Left lung (tissue), 14 donors: ENCODE measurements around the gene TRPT1. TPM values are rescaled to one million over a fixed set of nuclear protein-coding genes. Genes with fewer than 3 reads are reported as not detected.

Source experiments
- ATAC-seq: fragments of 200-7000 bp; cut with Tn5 transposase; one replicate; pipeline ENCODE4 v1.9.1; 2020; ENCODE audit warnings: moderate library complexity
- DNase-seq, 4 donors: peaks; one replicate each; pipeline ENCODE4 v3.0.0-alpha.2; 2013 to 2020
- H3K27ac ChIP-seq, 2 donors: fragments of 200-600 bp; sonication (generic) in 1 of 2; one replicate each; pipeline versions ENCODE4 v1.5.0 to v1.8.0; 2020 to 2021
- H3K27me3 ChIP-seq, 2 donors: fragments of 200-600 bp; sonication (generic) in 1 of 2; one replicate each; pipeline versions ENCODE4 v1.5.0 to v1.8.0; 2020 to 2021
- H3K36me3 ChIP-seq, 2 donors: fragments of 200-600 bp; sonication (generic) in 1 of 2; one replicate each; pipeline versions ENCODE4 v1.5.0 to v1.8.0; 2020 to 2021
- H3K4me1 ChIP-seq, 2 donors: fragments of 200-600 bp; one replicate each; pipeline ENCODE4 v1.8.0; 2021
- H3K4me3 ChIP-seq, 2 donors: fragments of 200-600 bp; sonication (generic) in 1 of 2; one replicate each; pipeline versions ENCODE4 v1.5.0 to v1.8.0; 2020 to 2021; ENCODE audit warnings: mild to moderate bottlenecking in 1 of 2
- H3K9me3 ChIP-seq, 2 donors: fragments of 200-600 bp; sonication (generic) in 1 of 2; one replicate each; pipeline versions ENCODE4 v1.5.0 to v1.8.0; 2020 to 2021
- CTCF ChIP-seq, 2 donors: fragments of 200-600 bp; sonication (generic) in 1 of 2; IDR thresholded peaks; one replicate each; pipeline versions ENCODE4 v1.5.0 to v1.8.0; 2021; ENCODE audit warnings: antibody characterized with exemption in 2 of 2
- intact Hi-C, 2 donors: fragments of 100-400 bp; cut with DNase I; formaldehyde crosslinking; loops; one replicate each; pipeline versions ENCODE4 v1.11.2 to v1.14.2; 2022
- long read RNA-seq, 12 donors: library from polyadenylated mRNA in 2 of 12; unstranded in 2 of 12; transcript quantifications; one replicate each; pipeline ENCODE4 v2.0.0 and lab custom pipeline, GENCODE V29; 2019 to 2026
- polyA plus RNA-seq, 6 donors: library from polyadenylated mRNA; unstranded; fragments of 120-200 nt; gene quantifications; one replicate each; pipeline ENCODE4 v1.2.1, GENCODE V29; 2013; ENCODE audit not compliant: insufficient read length in 6 of 6
- total RNA-seq, 2 donors: library from RNA; stranded (reverse); fragmentation: NEBNext Ultra II Directional; extraction: Animal tissue kit (Norgen Biotek cat#: 25700); gene quantifications; one replicate each; pipeline ENCODE4 v1.2.1, GENCODE V29; 2021
- donor health status: DM: no; HTN: yes; CAD: no.
- donor health status: DM: no; HTN: no; CAD: no.

TRPT1 gene, protein sequence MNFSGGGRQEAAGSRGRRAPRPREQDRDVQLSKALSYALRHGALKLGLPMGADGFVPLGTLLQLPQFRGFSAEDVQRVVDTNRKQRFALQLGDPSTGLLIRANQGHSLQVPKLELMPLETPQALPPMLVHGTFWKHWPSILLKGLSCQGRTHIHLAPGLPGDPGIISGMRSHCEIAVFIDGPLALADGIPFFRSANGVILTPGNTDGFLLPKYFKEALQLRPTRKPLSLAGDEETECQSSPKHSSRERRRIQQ
- 10 to 100 TPM; 26.8 to 28.9 TPM for total RNA-seq
- 10 to 100 TPM; 26.3 to 33.2 (median 28.9) TPM for polyA plus RNA-seq
- long read RNA-seq, donor 1, transcript TRPT1-201 (8 exons, 962 nt): major isoform, 6 of 26 reads
- long read RNA-seq, donor 1, partial matches to known transcripts: 15 of 26 reads
- long read RNA-seq, donor 1, other reads (novel, unspliced or antisense): 0 of 26 reads
- long read RNA-seq, donor 2, transcript TRPT1-201 (8 exons, 962 nt): major isoform, 7 of 18 reads
- long read RNA-seq, donor 2, partial matches to known transcripts: 7 of 18 reads
- long read RNA-seq, donor 2, other reads (novel, unspliced or antisense): 0 of 18 reads
- long read RNA-seq, donor 3, partial matches to known transcripts: 0 of 7 reads
- long read RNA-seq, donor 3, other reads (novel, unspliced or antisense): 0 of 7 reads
- long read RNA-seq, donor 4, transcript TRPT1-201 (8 exons, 962 nt): major isoform, 10 of 18 reads
- long read RNA-seq, donor 4, partial matches to known transcripts: 0 of 18 reads
- long read RNA-seq, donor 4, other reads (novel, unspliced or antisense): 5 of 18 reads
- long read RNA-seq, donor 5, transcript TRPT1-201 (8 exons, 962 nt): major isoform, 10 of 14 reads
- long read RNA-seq, donor 5, partial matches to known transcripts: 0 of 14 reads
- long read RNA-seq, donor 5, other reads (novel, unspliced or antisense): 0 of 14 reads
- long read RNA-seq, donor 6, partial matches to known transcripts: 0 of 3 reads
- long read RNA-seq, donor 6, other reads (novel, unspliced or antisense): 0 of 3 reads
- long read RNA-seq, donor 7, transcript TRPT1-201 (8 exons, 962 nt): major isoform, 5 of 6 reads
- long read RNA-seq, donor 7, partial matches to known transcripts: 0 of 6 reads
- long read RNA-seq, donor 7, other reads (novel, unspliced or antisense): 0 of 6 reads
- long read RNA-seq, donor 8, partial matches to known transcripts: 52 of 95 reads
- long read RNA-seq, donor 8, other reads (novel, unspliced or antisense): 37 of 95 reads
- long read RNA-seq, donor 9: 0 reads
- long read RNA-seq, donor 10, transcript TRPT1-201 (8 exons, 962 nt): major isoform, 9 of 21 reads
- long read RNA-seq, donor 10, partial matches to known transcripts: 0 of 21 reads
- long read RNA-seq, donor 10, other reads (novel, unspliced or antisense): 8 of 21 reads
- long read RNA-seq, donor 11, transcript TRPT1-203 (7 exons, 865 nt): major isoform, 6 of 13 reads
- long read RNA-seq, donor 11, partial matches to known transcripts: 0 of 13 reads
- long read RNA-seq, donor 11, other reads (novel, unspliced or antisense): 0 of 13 reads
- long read RNA-seq, donor 12, partial matches to known transcripts: 0 of 8 reads
- long read RNA-seq, donor 12, other reads (novel, unspliced or antisense): 0 of 8 reads

- H3K9me3 ChIP-seq: no peaks in the 10 kb centered on the region
- peaks cover 0 to 38% of the 10 kb centered on the region in 2 donors for H3K36me3 ChIP-seq
- H3K4me1 ChIP-seq: peaks cover 34 to 53% of the 10 kb centered on the region in 2 donors
- peak; percentile 87 for ATAC-seq
- peak within 1 kb of the TSS; percentile 72 to 75 for H3K4me3 ChIP-seq
- intact Hi-C loops: no loop called here
- DNase-seq: peak; percentile 83 to 95 (median 91)
- H3K27ac ChIP-seq: peak within 1 kb of the TSS; percentile 80 to 86
- H3K27me3 ChIP-seq: no peaks in the 10 kb centered on the region
- TF ChIP-seq CTCF (IDR thresholded peaks at IDR 0.05): no peak
These were observed at the start of gene TRPT1, which contains the start of gene NUDT22 for GRCh38 chr11:64225608-64226506. TSS of gene TRPT1 (minus strand) at chr11:64226186. CDS start at chr11:64225860, 326 bp downstream. TSS of gene NUDT22 (plus strand) at chr11:64226274. CDS start at chr11:64226653, 379 bp downstream.

- no peak for TF ChIP-seq CTCF (IDR thresholded peaks at IDR 0.05)
- peaks cover 5 to 19% of the 10 kb centered on the region in 2 donors for H3K4me1 ChIP-seq
- H3K9me3 ChIP-seq: no peaks in the 10 kb centered on the region
- no peaks in the 10 kb centered on the region for H3K27me3 ChIP-seq
- no peak overlapping the region for H3K4me3 ChIP-seq
- no peak for DNase-seq
- ATAC-seq: no peak
- peaks cover 0 to 42% of the 10 kb centered on the region in 2 donors for H3K36me3 ChIP-seq
- no peak overlapping the region for H3K27ac ChIP-seq
- intact Hi-C loops: no loop called here
These were observed 49.2 kb upstream of the TRPT1 start for GRCh38 chr11:64275031-64275800.

DNA sequence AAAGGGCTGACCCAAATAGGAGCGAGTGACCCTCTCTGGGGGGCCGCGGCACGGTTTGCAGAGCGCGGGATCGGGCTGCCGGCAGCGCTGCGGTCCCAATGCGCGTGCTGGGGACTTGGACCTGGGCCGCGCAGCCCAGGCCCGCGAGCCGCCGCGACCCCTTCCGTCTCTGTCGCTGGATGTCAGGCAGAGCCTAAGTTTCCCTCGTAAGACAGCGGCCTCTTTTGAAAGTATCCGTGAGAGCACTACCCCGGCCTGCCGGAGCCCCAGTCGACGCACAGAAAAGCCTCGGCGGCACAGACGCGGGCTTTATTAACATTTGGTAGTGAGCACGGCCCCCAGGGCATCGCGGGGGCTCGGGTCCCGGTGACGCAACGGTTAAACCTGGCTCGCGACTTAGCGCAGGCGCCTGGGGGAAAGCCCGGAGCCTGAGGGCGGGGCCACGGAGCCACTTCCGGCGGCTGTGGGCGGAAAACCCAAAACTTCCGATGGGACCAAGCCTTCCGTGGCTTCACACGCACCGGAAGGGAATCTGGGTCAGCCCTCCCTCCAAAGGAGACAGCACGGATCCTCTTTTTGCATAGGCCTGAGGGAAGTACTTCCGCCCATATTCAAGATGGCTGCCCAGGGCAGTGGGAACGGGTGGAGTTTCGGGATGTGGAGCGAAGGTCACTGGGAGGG, 43.7 kb upstream of the TRPT1 start:
- peak overlapping the region; percentile 71 to 81 for H3K4me3 ChIP-seq
- H3K4me1 ChIP-seq: peaks cover 13 to 44% of the 10 kb centered on the region in 2 donors
- H3K9me3 ChIP-seq: no peaks in the 10 kb centered on the region
- H3K27me3 ChIP-seq: no peaks in the 10 kb centered on the region
- intact Hi-C loops: no loop called here
- no peak for TF ChIP-seq CTCF (IDR thresholded peaks at IDR 0.05)
- ATAC-seq (peak; percentile 84), DNase-seq (peak; percentile 98 to 100 (median 98))
- H3K36me3 ChIP-seq: peaks cover 0 to 27% of the 10 kb centered on the region in 2 donors
- peak overlapping the region; percentile 97 to 100 for H3K27ac ChIP-seq
